Stimulated activated CD4-positive, alpha-beta T cell treated with anti-CD3 and anti-CD28 coated beads, TNF-alpha, amount 100 ng/mL, for 48 hours (primary cell): Measurements from ENCODE around the gene PET100.

Experiments used
- DNase-seq, 3 donors: peaks; one replicate each; pipeline ENCODE4 v3.0.0-alpha.2; 2020; ENCODE audit warnings: low read depth in 3 of 3

Gene PET100

GRCh38 chr19:7612282-7613274 is 17.0 kb upstream of the PET100 start:
- no peak for DNase-seq

GRCh38 chr19:7614859-7615741 is 14.5 kb upstream of the PET100 start:
- DNase-seq: no peak

- no peak for DNase-seq
Measured at GRCh38 chr19:7617172-7617571, 12.4 kb upstream of the PET100 start.

DNA sequence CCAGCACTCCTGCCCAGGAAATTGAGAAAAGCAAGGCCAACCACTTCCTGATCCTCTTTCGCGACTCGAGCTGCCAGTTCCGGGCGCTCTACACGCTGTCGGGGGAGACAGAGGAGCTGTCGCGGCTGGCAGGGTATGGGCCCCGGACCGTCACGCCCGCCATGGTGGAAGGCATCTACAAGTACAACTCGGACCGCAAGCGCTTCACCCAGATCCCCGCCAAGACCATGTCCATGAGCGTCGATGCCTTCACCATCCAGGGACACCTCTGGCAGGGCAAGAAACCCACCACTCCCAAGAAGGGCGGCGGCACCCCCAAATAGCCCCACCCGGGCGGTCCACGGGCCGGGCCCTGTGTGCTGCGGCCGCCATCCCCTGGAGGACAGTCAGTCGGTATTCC is 11.9 kb upstream of the PET100 start:
- no peak for DNase-seq

- no peak for DNase-seq
Measured at GRCh38 chr19:7618348-7618747, 11.2 kb upstream of the PET100 start.

DNA sequence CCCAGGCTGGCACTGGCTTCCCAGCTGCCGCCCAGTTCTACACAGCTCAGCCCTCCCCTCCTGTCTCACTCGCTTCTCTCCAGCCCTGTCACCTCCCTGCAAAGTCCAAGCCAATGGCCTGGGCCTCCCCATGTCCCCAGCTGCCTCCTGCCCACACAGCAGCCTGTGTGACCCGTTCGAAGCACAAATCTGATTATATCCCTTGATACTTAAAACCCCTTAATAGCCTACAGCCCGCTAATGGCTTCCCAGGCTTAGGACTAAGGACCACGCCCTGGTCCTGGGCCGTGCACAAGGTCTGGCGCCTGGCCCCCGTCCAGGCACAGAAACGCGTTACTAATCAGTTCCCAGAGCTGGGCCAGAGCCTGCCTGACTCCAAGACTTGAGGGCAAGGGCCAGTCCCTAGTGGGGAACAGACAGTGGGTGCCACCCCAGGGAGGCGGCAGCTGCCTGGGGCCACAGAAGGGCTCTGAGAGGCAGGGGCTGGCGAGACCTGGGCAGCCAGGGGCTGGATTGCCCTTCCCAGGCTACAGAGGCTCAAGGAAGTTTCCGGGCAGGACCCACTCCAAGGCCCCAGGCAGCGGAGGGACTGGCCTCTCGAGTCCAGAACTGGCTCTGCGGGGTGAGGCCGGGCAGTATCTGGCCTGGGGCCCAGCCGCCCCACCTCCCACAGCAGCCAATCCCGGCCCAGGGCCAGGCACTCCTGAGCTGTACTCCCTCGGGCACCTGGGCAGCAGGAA is 10.7 kb upstream of the PET100 start:
- DNase-seq: no peak

- no peak for DNase-seq
Measured at GRCh38 chr19:7619671-7620441, 9.7 kb upstream of the PET100 start.

DNA sequence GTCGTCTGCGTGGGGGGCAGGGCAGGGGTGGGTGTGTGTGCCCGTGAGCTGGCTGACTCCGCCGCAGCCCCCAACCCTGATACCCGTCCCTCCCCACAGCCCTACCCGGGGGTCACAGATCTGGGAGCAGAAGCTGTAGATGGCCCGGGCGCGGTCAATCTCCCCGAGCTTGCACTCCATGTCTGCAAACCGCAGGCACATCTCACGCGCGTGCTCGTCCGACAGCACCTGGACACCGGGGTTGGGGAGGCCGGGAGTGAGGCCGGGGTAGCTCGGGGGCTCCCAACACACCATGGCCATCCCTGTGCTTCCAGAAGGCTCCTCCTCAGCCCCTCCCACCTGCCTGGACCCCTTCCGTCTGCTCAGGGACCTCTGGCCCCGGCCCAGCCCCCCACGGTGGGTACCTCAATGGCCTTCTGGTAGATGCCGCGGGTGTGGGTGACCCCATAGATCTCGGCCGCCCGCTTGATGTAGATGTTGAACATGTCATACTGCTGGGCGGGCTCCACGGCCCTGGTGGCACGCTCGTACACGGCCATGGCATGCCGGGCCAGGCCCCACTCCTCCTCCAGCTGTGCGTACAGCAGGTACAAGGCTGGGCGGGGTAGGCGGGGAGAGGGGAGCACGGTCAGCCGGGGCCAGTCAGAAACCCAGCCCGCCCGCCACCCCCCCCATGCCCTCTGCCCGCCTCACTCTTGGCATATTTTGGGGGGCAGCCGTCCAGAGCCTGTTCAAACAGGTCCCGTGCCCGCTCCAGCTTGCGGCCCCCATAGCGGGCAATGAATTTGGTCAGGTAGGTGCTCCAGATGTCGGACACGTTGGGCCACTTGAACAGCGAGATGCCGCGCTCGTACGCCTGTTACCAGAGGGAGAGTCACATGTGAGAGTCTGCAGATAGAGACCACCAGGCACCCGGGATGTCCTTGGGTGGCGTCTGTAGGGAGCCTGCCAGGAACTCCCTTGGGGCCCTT is 8.9 kb upstream of the PET100 start:
- no peak for DNase-seq

- DNase-seq: no peak
Measured at GRCh38 chr19:7622933-7623685, 6.5 kb upstream of the PET100 start.

DNA sequence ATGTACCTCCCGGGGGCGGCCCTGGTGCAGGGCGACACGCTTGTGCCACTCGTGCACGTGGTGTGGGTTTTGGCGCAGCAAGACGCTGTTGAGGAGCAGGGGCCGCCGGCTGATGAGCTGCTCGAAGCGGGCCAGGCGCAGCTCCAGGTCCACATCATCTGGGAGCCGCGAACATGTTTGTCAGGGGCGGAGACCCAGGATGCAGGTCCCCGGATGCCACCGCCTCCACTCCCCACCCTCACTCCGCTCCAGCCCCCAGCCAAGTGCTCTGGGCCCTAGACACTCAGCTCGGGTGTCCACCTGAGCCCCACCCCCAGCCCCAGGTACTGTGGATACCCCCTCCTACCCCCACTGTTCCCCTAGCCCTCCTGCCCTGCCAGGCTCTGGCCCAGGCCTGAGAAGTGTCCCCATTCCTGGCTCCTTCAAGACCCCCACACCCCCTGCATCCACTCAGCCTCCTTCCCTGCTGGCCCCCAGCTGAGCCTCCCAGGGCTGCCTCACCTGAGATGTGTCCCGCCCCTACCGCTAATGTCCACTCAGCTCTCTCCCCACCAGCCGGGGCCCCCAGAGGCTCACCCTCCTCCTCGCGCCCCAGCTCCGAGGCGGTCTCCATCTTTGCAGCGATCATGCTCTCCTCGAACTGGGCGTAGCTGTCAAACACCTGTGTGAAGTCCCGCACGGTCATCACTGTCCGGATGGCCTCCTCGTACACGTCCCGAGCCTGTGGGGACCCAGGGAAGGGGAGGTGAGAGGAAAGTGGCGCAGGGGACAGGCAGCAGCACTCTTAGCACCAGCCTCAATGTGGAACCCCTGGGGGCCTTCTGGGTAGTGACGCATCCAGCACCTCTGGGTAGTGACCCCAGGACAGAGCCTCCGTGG is 5.6 kb upstream of the PET100 start:
- no peak for DNase-seq

DNA sequence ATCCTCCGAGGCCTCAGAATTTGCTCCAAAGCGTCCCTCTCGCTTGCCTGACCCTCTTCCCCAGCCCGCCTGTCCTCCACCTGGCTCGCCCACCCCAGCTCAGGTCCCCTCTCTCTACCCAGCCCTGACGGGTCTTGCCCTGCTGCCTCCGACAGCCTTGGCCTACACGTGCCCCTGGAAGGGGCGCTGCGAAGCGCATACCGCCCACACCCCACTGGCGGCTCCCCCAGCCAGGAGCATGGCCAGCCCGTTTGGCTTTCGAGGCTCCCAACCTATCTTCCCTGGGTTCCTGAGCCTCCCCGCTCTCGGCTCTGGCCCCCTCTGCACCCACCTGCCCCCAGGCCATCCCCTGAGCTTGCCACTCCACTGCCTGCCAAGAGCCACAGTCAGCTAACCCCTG is 4.8 kb upstream of the PET100 start:
- DNase-seq: no peak

DNA sequence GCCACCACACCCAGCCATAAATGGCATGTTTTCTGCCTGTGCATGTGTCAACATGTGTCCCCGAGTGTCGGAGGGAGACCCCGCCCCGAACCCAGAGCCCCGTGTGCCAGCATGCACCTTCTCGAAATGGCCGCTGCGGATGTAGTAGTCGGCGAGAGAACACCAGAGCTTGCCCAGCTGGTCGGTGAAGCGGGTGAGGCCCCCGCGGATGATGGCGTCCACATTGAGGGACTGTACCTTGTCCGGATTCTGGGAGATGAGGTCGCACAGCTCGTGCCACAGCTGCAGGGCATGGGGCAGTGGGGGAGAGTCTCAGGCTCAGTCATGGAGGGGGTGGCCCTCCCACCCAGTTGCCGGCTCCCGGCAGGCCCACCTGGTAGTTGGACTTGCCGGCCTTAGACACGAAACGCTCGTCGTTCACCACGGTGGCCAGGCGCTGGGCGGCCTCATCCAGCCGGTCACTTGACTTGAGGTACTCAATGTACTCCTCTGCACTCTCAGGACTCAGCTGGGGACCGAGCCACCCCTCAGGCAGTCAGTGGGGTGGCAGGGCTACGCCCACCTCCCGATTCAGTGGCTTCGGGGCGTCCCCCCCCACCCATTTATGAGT is 3.7 kb upstream of the PET100 start:
- no peak for DNase-seq

GRCh38 chr19:7627166-7627565 is 2.4 kb upstream of the PET100 start:
- DNase-seq: no peak

DNA sequence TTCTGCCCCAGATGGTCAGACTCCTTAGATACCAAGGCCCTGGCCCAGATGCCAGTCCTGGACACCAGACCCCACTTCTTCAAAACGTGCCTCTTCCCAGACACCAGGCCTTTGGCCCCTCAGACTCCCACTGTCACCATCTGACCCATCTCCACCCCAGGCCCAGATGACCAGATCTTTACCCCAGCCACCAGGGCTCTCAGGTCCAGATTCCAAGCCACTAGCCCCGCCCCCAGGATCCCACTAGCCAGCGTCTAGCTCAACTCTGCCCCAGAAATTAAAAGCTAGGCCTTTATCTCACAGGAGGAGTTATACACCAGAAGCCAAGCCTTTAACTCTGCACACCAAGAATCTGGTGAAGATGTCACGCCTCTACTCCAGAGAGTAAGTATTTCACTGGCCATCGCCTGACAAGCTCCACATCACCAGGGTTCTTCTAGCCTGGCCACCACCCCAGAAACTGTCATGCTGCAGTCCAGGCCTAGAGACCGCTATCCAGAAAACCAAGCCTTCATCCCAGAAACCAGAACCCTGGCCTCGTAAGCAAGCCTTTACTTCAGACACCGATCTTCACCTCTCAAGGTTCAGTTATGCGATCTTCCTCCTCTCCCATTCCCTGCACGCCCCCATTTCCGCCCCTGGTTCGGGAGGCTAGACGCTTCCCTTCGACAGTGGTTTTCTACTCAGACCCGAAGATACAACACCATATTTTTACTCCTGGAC is 843 bp upstream of the PET100 start:
- DNase-seq: no peak

DNA sequence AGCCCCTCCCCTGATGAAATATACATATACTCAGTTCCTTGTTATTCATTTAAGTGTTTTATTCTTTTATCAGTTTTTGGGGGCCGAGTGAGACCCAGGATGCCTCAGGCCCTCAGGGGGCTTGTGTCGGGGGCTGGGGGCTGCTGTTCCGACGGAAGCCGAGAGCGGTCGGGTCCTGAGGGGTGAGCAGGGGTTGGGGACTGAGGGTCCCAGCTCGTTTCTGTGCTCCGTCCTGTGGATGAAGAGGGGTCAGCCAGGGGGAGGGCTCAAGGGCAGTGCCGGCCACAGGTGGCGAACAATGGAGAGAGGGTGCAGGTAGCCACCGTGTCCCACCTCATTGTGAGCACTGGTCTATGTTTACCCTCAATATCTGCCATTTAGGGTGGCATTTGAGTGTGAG is 2.0 kb downstream of the PET100 start:
- DNase-seq: no peak

- no peak for DNase-seq
Measured at GRCh38 chr19:7632340-7633203, 3.0 kb downstream of the PET100 start.
